ENCODE results near the gene SIGLEC12. TPM values are rescaled to one million over a fixed set of nuclear protein-coding genes. Genes with fewer than 3 reads are reported as not detected.

Gene SIGLEC12
- under 1 TPM in 1 of 4 donors, not detected in 3; 0.11 TPM for total RNA-seq

- Histone ChIP-seq H3K9me3 (no peaks in the 10 kb centered on the region), H3K4me1 (no peaks in the 10 kb centered on the region), H3K27ac (no peak within 1 kb of the TSS), H3K4me3 (replicated peaks in 1 of 3) (no peak within 1 kb of the TSS), H3K27me3 (no peaks in the 10 kb centered on the region), H3K36me3 (no peaks in the 10 kb centered on the region)
- WGBS, 2 donors, result 67 to 70% methylated on average over 12 of the region's 12 CpGs
- intact Hi-C loops (cut with DNase I), result no loop called here
- no peak for DNase-seq
- TF ChIP-seq POLR2A (IDR thresholded peaks at IDR 0.05), result no peak
- TF ChIP-seq, protein P1, sequence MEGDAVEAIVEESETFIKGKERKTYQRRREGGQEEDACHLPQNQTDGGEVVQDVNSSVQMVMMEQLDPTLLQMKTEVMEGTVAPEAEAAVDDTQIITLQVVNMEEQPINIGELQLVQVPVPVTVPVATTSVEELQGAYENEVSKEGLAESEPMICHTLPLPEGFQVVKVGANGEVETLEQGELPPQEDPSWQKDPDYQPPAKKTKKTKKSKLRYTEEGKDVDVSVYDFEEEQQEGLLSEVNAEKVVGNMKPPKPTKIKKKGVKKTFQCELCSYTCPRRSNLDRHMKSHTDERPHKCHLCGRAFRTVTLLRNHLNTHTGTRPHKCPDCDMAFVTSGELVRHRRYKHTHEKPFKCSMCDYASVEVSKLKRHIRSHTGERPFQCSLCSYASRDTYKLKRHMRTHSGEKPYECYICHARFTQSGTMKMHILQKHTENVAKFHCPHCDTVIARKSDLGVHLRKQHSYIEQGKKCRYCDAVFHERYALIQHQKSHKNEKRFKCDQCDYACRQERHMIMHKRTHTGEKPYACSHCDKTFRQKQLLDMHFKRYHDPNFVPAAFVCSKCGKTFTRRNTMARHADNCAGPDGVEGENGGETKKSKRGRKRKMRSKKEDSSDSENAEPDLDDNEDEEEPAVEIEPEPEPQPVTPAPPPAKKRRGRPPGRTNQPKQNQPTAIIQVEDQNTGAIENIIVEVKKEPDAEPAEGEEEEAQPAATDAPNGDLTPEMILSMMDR (IDR thresholded peaks at IDR 0.05), result no peak
These were observed at the start of gene SIGLEC12 for GRCh38 chr19:51501594-51502263. Gene SIGLEC12, minus strand, starts transcription at chr19:51501800. Its CDS starts 67 bp downstream, at chr19:51501733.

DNA sequence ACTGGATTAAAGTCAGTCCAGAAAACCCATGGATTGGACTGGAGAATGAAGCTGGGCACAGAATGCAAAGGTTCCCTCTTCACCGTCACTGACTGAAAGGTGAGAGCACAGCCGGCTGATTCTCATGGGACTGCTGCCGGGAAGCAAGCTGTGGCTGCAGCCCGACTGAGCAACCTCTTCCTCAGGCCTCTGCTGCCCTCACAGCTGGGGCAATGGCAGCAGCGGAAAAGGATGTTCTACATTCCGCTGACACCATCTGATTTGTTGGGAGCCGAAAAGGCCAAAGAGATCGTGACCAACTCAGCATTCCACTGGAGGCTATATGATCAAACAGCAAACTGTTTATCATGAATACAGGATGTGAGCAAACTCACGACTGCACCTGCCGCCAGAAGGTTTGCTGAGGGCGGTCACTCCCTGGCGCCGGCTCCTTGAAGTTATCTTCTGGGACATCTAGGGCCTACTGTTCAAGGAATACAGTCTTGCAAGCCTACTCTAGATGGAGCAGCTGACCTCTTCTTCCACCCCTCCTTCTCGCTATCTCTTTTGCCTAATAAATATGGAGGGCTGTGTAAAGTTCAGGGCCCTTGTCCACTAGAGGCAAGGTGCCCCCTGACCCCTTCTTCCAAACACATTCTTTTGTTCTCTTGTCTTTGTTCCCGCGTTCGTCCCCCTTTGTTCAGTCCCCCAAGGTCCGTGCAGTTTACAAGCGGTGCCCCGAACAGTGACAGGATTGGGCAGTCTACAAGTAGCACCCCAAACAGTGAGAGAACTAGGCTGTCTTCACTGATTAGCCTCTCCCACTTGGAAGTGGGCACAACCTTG, 49.5 kb upstream of the SIGLEC12 start:
- DNase-seq, result no peak
- no peaks in the 10 kb centered on the region for H3K27me3 ChIP-seq
- H3K36me3 ChIP-seq, result no peaks in the 10 kb centered on the region
- H3K4me3 ChIP-seq (replicated peaks in 1 of 3), result no peak overlapping the region
- H3K27ac ChIP-seq, result no peak overlapping the region
- no peaks in the 10 kb centered on the region for H3K4me1 ChIP-seq
- H3K9me3 ChIP-seq, result no peaks in the 10 kb centered on the region
- TF ChIP-seq, protein P1 (IDR thresholded peaks at IDR 0.05), result no peak
- TF ChIP-seq POLR2A (IDR thresholded peaks at IDR 0.05), result no peak
- WGBS, 2 donors, result 85% methylated on average over 20 of the region's 20 CpGs
- intact Hi-C loops (cut with DNase I), result no loop called here

DNA sequence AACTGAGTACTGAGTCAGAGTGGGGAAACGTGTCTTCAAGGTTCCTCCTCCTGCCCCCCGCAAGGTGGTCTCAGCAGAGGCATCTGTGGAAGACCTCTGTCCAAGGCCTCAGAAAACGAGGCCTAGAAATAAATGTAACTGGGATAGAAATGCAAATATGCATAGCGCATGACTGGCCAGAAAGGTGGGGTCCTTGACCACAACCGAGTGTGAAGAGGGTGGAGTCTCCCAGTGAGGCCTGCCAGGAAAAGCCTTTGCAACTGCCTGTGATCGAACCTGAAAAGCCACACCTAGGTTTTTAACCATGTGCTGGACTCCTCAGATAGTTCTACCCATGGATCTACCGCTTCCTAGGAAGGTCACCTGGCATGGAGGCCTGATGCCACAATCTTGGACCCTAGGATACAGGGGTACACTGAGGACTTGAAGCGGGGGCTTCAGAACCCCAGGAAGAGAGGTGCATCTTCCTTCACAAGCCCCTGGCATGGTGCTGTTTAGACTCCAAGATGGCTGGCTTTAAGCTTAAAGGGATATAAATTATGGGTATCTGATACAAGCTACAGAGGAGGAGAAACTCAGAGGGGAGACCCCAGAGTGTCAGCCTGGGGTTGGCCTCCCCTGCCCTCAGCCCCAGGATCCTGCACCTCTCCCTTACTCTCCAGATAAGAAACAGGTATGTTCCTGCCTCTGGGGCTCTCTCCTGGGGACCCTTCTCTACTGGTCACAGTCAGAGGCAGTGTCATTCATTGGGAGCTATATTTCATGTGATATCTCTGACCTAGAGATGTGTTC, 48.1 kb upstream of the SIGLEC12 start:
- Histone ChIP-seq H3K27ac (no peak overlapping the region), H3K4me1 (no peaks in the 10 kb centered on the region), H3K4me3 (replicated peaks in 1 of 3) (no peak overlapping the region), H3K27me3 (no peaks in the 10 kb centered on the region), H3K36me3 (no peaks in the 10 kb centered on the region), H3K9me3 (no peaks in the 10 kb centered on the region)
- 62 to 65% methylated on average over 8 of the region's 8 CpGs for WGBS, 2 donors
- intact Hi-C loops (cut with DNase I), result no loop called here
- DNase-seq, result no peak
- no peak for TF ChIP-seq POLR2A (IDR thresholded peaks at IDR 0.05)
- TF ChIP-seq, protein P1 (IDR thresholded peaks at IDR 0.05), result no peak

DNA sequence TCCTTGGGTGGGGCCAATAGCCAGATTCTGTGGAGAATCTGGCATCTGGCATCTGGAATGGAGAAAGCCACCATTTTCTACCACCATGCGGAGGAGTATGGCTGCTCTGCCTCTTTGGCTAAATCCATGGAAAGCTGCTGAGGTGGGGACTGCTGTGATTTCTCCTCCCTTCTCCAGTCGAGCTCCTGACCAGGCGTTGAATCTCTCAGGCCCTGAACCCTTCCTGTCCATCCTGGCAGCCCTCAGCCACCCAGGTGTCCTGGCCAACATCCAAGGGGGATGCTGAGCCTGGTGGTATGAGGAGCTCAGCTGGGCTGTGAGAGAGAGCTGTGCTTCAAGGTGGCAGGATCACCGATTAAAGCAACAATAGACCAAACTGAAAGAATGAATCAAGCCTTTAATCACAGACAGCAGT, 47.3 kb upstream of the SIGLEC12 start:
- no peak for DNase-seq
- H3K9me3 ChIP-seq, result no peaks in the 10 kb centered on the region
- H3K4me1 ChIP-seq, result no peaks in the 10 kb centered on the region
- no peak overlapping the region for H3K27ac ChIP-seq
- H3K36me3 ChIP-seq, result no peaks in the 10 kb centered on the region
- H3K4me3 ChIP-seq (replicated peaks in 1 of 3), result no peak overlapping the region
- no peaks in the 10 kb centered on the region for H3K27me3 ChIP-seq
- intact Hi-C loops (cut with DNase I), result no loop called here
- TF ChIP-seq, protein P1 (IDR thresholded peaks at IDR 0.05), result no peak
- TF ChIP-seq POLR2A (IDR thresholded peaks at IDR 0.05), result no peak
- WGBS, 2 donors, result 70 to 91% methylated on average over 1 to 4 of the region's 4 CpGs

Measured in thyroid gland (tissue), 4 donors.